Nephron progenitor cell (in vitro differentiated cells): Measurements from ENCODE around the gene TRAFD1.

Experiments used
- DNase-seq: peaks from one replicate; pipeline ENCODE4 v3.0.0; 2021
- H3K27ac Mint-ChIP-seq: 2 replicates; pipeline ENCODE4 v1.8.0; 2021; ENCODE audit warnings: mild to moderate bottlenecking, moderate library complexity, mixed read lengths
- H3K27me3 Mint-ChIP-seq: 2 replicates; pipeline ENCODE4 v1.8.0; 2021; ENCODE audit warnings: mild to moderate bottlenecking, low read depth, mixed read lengths; ENCODE audit not compliant: poor library complexity
- H3K36me3 Mint-ChIP-seq: 2 replicates; pipeline ENCODE4 v1.8.0; 2021; ENCODE audit warnings: low read depth, mixed read lengths
- H3K4me1 Mint-ChIP-seq: 2 replicates; pipeline ENCODE4 v1.8.0; 2021; ENCODE audit warnings: mixed read lengths
- H3K4me3 Mint-ChIP-seq: 2 replicates; pipeline ENCODE4 v1.8.0; 2021; ENCODE audit warnings: mild to moderate bottlenecking, moderate library complexity, mixed read lengths
- H3K9me3 Mint-ChIP-seq: 2 replicates; pipeline ENCODE4 v1.8.0; 2021; ENCODE audit warnings: mild to moderate bottlenecking, moderate library complexity, mixed read lengths
- TF ChIP-seq, protein P1 (sequence below): fragments of 200-600 bp; sonication (generic); IDR thresholded peaks from 2 replicates; pipeline ENCODE4 v1.5.0; 2021; ENCODE audit warnings: antibody characterized with exemption

Gene TRAFD1

DNA sequence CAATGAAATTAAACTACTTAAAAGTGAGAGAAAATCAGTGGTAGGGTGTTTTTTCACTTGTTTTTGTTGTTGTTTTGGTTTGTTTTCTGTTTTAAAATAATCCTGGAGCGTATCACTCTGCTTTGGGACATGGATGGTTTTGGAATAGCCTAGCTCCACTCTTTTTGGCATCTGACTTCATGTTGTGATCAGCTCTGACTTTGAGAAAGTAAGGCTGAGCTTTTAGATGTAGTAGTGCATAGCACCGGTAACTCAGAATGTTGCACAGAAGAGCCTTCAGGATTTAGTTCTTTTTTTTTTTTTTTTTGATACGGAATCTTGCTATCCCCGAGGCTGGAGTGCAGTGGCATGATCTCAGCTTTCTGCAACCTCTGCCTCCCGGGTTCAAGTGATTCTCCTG is 8.1 kb downstream of the TRAFD1 start:
- Mint-ChIP-seq H3K9me3 (no peaks in the 10 kb centered on the region), H3K36me3 (peaks cover 12% of the 10 kb centered on the region), H3K4me1 (no peaks in the 10 kb centered on the region), H3K27me3 (no peaks in the 10 kb centered on the region), H3K27ac (no peak overlapping the region), H3K4me3 (no peak overlapping the region)
- TF ChIP-seq, protein P1, sequence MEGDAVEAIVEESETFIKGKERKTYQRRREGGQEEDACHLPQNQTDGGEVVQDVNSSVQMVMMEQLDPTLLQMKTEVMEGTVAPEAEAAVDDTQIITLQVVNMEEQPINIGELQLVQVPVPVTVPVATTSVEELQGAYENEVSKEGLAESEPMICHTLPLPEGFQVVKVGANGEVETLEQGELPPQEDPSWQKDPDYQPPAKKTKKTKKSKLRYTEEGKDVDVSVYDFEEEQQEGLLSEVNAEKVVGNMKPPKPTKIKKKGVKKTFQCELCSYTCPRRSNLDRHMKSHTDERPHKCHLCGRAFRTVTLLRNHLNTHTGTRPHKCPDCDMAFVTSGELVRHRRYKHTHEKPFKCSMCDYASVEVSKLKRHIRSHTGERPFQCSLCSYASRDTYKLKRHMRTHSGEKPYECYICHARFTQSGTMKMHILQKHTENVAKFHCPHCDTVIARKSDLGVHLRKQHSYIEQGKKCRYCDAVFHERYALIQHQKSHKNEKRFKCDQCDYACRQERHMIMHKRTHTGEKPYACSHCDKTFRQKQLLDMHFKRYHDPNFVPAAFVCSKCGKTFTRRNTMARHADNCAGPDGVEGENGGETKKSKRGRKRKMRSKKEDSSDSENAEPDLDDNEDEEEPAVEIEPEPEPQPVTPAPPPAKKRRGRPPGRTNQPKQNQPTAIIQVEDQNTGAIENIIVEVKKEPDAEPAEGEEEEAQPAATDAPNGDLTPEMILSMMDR = no peak
- no peak for DNase-seq

DNA sequence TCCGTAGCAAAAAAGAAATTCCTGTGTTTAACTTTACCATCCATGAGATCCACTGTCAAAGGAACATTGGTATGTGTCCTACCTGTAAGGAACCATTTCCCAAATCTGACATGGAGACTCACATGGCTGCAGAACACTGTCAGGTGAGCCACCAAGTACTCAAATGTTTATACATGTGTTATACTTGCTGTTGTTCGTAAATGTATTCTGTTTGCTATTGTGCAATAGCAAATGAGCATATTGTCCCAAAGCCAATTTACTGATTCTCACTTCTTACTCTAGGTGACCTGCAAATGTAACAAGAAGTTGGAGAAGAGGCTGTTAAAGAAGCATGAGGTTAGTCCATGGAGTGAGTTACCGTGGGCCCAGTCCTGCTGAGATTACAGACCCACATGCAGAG is 9.4 kb downstream of the TRAFD1 start:
- Mint-ChIP-seq H3K4me1 (no peaks in the 10 kb centered on the region), H3K9me3 (no peaks in the 10 kb centered on the region), H3K4me3 (no peak overlapping the region), H3K27ac (no peak overlapping the region), H3K36me3 (peaks cover 17% of the 10 kb centered on the region), H3K27me3 (no peaks in the 10 kb centered on the region)
- no peak for DNase-seq
- TF ChIP-seq, protein P1 = no peak

DNA sequence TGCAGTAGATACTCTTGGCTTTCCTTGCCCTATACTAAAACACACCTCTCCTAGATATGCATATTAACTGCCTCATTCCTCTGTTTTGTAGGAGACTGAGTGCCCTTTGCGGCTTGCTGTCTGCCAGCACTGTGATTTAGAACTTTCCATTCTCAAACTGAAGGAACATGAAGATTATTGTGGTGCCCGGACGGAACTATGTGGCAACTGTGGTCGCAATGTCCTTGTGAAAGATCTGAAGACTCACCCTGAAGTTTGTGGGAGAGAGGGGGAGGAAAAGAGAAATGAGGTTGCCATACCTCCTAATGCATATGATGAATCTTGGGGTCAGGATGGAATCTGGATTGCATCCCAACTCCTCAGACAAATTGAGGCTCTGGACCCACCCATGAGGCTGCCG is 15.4 kb downstream of the TRAFD1 start:
- Mint-ChIP-seq H3K27ac (no peak overlapping the region), H3K4me1 (no peaks in the 10 kb centered on the region), H3K27me3 (no peaks in the 10 kb centered on the region), H3K36me3 (peaks cover 47% of the 10 kb centered on the region), H3K4me3 (no peak overlapping the region), H3K9me3 (no peaks in the 10 kb centered on the region)
- TF ChIP-seq, protein P1 = no peak
- no peak for DNase-seq

DNA sequence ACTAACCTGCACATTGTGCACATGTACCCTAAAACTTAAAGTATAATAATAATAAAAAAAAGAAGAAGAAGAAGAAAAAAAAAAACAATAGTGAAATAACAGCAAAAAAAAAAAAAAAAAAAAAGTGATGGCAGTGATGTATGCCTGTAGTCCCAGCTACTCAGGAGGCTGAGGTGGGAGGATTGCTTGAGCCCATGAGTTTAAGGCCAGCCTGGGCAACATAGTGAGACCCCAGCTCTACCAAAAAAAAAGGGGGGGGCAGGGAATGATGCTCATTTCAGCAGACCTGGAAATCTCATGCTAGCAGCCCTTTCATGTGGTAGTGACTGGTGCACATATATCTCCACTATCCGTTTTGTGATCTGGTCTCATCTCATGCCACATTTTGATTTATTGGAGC is 20.8 kb downstream of the TRAFD1 start:
- DNase-seq = no peak
- TF ChIP-seq, protein P1 = no peak
- Mint-ChIP-seq H3K4me3 (no peak overlapping the region), H3K36me3 (peaks cover 66% of the 10 kb centered on the region), H3K9me3 (no peaks in the 10 kb centered on the region), H3K4me1 (no peaks in the 10 kb centered on the region), H3K27me3 (no peaks in the 10 kb centered on the region), H3K27ac (no peak overlapping the region)

DNA sequence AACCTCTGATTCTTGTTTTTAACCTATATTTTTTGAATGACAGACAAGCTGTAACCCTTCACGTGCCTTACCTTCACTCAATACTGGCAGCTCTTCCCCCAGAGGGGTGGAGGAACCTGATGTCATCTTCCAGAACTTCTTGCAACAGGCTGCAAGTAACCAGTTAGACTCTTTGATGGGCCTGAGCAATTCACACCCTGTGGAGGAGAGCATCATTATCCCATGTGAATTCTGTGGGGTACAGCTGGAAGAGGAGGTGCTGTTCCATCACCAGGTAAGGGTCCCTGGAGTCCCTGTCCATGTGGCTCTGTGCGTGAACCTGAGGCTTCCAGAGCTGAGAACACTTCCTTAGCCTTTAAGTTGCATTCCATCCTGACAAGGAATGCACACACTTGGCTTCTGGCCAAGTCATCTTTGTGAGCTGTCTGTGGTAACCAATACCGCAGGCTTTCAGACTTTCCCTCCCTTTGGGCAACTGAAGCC is 22.7 kb downstream of the TRAFD1 start:
- H3K9me3 Mint-ChIP-seq = no peaks in the 10 kb centered on the region
- no peak overlapping the region for H3K27ac Mint-ChIP-seq
- TF ChIP-seq, protein P1 = no peak
- peaks cover 73% of the 10 kb centered on the region for H3K36me3 Mint-ChIP-seq
- H3K27me3 Mint-ChIP-seq = no peaks in the 10 kb centered on the region
- no peak for DNase-seq
- H3K4me1 Mint-ChIP-seq = peaks cover 9% of the 10 kb centered on the region
- no peak overlapping the region for H3K4me3 Mint-ChIP-seq

DNA sequence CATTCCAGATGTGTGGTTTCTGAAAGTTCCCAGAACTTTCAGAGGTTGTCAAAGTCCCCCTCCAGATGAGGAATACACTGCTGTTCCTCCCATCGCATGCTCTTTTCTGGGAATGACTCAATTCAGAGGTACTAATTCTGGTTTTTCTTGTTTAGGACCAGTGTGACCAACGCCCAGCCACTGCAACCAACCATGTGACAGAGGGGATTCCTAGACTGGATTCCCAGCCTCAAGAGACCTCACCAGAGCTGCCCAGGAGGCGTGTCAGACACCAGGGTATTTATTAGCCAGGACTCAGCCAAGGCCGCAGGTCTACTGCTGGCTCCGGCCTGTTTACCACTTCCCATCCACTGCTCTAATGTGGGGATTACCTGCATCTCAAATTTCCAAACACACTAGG is 24.2 kb downstream of the TRAFD1 start:
- peaks cover 81% of the 10 kb centered on the region for H3K36me3 Mint-ChIP-seq
- H3K27ac Mint-ChIP-seq = peak overlapping the region; percentile 38
- H3K4me3 Mint-ChIP-seq = no peak overlapping the region
- no peaks in the 10 kb centered on the region for H3K27me3 Mint-ChIP-seq
- TF ChIP-seq, protein P1 = no peak
- H3K4me1 Mint-ChIP-seq = peaks cover 21% of the 10 kb centered on the region
- H3K9me3 Mint-ChIP-seq = peaks cover 9% of the 10 kb centered on the region
- no peak for DNase-seq
